GM15510 (cell line): ENCODE measurements around the gene P2RX3.

ENCODE experiments used
- POLR2A ChIP-seq: IDR thresholded peaks from 3 replicates; pipeline ENCODE4 v1.6.1; 2011; ENCODE audit warnings: borderline replicate concordance; ENCODE audit not compliant: insufficient read length; ENCODE audit errors: extremely low read depth

P2RX3 gene

DNA sequence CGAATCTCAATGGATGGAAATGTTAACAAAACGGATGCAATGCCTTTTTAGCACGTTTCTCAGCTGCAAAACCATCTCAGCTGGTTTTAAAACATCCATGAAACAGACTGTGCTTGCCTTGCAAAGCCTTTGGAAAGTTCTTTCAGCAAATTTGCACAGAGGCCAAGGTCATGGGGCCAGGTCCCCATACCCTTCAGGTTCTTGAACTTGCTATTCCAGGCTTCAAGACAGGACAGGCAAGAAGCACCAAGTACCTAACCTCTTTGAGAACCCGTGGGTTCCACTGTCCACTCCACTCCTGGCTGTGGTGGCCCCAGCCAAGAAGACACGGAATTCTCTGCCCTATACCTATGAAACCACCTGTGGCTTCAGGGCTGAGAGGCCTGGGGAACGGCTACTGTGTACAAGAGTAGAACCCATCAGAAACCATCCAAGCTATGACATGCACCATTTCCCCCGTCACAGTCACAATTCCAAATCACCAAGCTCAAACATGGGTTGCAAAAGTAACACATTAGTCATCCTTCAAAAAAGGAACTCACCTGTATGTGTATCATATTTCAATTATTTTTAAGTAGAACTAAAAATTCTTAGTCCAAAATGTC is 30.4 kb upstream of the P2RX3 start:
- no peak for TF ChIP-seq POLR2A

DNA sequence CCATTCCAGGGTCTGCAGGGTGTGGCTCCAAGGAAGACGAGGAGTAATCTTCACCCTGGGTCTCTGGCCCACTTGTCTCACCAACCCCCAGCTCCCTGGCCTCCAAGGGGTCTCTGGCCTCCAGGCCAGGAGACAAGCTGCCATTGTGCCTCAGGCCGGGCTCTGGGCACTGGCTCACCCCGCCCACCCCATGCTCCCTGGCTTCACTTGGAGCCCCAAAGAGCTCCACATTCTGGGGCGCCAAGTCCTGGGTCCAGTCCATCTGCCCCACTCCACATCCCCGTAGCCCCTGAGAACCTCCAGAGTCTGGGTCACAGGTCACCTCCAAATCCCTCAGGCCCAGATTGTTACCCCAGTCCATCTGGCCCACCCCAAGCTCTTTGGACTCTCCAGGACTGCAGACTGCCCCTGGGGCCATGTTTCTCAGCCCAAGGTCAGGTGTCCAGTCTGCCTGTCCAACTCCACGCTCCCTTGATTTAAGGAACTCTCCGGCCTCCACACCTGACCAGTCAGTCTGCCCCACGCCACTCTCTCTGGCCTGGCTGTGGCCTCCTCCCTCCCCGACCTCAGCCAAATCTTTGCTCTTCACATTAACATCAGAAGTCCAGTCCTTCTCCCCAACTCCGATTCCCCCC is 29.6 kb upstream of the P2RX3 start:
- no peak for TF ChIP-seq POLR2A

DNA sequence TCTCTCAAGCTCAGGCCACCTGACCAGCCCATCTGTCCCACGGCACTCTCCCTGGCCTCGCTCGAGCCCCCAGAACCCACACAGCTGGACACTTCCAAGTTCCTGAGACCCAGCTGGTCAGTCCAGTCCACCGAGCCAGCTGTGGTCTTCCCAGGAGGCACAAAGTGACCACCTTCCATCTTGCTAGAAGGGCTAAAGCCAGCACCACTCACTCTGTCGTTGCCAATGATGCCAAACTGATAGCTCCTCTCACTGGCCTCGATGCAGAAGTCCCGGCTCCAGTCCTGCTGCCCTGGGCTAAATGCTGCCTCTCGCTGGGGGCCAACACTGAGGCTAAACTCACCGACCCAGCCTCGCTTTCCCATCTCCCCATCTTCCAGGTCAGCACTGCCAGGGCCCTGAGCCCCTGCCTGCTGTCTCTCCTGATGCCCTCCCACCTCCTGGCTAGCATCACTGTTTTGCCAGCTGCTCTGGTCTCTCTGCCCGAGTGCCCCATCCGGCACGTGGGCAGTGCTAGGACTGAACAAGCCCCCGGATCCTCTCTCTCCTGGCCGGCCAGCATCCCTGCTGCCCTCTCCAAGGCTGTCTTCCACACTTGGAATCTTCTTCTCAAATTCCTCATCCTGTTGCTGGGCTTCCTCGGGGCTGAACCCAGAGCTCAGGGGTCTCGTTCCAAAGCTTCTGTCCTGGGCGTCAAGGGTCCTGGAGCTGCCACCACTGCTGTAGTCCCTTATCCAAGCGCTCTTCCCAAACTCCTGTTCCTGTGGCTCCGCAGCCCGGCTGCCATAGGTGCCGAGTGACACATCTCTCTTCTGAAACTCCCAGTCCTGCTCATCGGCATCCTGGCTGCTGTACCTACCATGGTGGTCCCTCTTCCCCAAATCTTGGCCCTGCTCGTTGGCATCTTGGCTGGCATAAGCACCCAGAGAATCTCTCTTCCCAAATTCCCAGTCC is 28.8 kb upstream of the P2RX3 start:
- no peak for TF ChIP-seq POLR2A

DNA sequence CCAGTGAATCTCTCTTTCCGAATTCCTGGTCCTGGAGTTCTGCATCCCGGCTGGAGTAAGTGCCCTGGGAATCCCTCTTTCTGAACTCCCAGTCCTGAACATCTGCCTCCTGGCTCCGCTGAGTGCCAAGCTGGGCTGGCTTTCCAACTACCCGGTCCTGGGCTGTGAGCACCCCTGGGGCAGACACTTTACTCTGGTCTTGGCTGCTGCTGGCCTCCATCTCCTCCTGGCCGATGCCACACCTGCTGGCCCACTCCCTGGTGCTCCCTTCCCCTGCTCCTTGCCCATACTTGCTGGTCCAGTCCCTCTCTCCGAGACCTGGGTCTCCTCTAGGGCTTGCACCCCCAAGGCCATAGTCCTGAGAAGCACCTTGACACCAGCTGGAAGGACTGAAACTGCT is 28.1 kb upstream of the P2RX3 start:
- TF ChIP-seq POLR2A: no peak

DNA sequence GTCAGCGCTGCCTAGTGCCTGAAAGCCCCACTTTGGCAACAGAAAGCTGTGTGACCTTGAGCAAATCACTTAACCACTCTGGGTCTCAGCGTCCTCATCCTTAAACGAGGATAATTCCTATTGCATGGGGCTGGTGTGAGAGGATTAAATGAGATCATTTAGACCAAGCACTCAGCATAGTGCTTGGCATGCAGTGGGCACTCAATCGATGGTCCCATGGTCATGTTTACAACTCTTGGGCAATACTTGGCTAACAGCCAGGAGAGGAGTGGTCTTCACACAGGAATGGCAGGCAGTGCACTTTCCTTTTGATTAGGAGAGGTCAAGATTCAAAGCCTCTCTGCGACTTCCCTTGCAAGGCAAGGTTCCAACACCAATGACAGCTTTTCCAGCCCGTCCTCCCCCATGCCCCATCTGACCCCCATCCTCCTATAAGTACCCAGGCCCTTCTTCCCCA is 27.5 kb upstream of the P2RX3 start:
- no peak for TF ChIP-seq POLR2A

DNA sequence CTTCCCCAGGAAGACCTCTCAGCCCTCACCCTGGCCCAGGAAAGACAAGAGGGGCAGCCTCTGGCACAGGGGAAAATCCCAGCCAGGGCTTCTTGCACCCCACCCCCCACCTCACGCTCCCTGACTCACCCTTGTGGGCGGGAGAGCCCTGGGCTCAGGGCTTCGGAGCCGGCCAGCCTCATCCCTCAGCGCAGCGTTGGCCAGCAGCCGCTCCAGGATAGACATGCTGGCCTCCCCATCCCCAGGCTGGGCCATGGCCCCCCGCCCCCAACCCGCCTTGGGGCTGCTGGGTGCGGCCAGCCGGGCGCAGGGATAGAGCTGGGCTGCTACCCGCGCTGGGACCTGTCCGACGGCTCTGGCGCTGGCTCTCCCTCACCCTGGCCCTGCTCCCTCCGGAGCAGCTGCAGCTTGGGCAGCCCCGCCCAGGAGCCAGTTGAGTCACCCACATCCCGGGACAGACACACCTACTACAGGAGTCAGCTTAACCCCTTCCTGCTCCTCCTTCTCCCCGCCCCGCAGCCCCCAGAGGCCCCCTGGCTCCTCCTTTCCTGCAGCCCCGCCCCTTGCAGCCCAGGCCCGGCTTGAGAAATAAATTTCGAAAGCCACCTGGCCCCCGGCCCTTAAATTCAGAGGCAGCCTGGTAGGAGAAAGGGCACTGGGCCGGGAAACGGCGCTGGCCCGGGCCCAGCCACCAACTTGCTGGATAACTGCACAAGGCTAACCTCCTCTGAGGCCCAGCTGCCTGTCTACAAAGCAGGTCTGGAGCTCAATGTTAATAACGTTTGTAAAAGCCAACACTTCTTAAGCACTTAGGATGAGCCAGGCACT is 26.8 kb upstream of the P2RX3 start:
- TF ChIP-seq POLR2A: no peak

DNA sequence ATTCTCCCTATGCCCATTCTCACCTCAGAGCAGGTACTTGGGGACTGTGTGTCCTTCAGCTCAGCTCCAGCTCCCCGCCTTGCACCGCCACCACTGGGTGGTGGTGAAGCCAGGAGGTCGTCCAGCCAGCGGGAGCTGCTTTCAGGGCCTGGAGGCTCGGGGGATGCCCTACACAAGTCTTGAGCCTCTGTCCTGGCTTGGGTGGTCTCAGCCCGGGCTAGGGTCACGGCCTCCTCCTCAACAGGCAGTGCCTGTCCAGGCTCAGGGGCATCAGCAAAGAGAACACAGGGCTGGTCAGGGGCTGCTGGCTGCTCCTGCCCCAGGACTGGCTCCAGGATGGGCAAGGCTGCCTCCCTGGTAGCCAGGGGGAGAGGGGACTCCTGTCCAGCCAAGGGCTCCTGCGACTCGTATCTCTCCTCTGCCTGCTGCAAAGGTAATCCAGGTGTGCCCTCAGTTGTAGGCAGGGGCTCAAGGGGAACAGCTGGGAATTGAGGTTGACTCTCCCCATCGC is 25.6 kb upstream of the P2RX3 start:
- TF ChIP-seq POLR2A: no peak

DNA sequence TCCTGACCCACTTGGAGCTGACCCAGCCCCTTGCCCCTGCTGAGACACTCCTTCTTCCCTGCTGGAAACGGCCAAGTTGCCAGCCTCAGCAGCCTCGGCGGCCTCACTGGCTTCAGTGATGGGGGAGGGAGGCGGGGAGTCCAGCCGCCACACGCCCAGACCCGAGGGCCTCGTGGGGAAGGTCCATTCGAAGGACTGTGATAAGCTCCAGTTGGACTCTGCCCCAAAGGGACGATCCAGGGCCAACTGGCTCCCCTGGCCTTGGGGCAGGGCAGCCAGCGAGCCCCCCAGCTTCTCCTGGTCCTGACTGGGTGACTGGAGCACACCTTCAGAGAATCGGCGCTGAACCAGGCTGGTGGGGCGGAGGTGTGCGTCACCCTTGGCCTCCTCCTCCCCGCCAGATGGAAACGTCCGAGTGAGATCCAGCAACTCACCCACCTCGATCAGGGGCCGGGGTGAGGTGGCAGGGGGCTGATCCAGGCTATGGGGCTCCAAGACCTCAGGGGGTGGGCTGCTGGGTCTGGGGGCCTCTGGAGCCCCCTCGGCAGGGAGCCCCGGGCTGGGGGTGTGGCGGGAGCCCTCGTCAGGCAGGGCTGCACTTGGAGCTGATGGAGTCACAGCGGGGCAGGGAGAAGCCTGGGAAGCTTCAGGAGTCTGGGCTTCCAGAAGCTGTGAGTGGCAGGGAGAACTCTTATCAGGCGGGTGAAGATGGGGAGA is 24.9 kb upstream of the P2RX3 start:
- TF ChIP-seq POLR2A: no peak

DNA sequence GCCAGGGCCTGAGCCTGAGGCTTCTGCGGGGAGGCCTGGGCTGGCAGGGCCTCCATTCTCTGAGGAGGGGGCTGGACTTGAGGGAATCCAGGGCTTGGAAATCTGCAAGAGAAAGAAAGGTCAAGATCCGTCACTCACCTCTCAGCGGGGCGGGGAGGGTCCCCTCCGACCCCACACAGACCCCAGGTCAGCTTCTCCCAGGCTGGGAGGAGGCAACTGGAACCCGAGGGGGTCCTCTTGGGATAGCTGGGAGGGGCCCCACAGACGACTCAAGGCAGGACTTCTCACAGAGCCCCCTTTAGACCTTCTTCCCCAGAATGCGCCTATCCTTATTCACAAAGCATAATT is 24.4 kb upstream of the P2RX3 start:
- no peak for TF ChIP-seq POLR2A

DNA sequence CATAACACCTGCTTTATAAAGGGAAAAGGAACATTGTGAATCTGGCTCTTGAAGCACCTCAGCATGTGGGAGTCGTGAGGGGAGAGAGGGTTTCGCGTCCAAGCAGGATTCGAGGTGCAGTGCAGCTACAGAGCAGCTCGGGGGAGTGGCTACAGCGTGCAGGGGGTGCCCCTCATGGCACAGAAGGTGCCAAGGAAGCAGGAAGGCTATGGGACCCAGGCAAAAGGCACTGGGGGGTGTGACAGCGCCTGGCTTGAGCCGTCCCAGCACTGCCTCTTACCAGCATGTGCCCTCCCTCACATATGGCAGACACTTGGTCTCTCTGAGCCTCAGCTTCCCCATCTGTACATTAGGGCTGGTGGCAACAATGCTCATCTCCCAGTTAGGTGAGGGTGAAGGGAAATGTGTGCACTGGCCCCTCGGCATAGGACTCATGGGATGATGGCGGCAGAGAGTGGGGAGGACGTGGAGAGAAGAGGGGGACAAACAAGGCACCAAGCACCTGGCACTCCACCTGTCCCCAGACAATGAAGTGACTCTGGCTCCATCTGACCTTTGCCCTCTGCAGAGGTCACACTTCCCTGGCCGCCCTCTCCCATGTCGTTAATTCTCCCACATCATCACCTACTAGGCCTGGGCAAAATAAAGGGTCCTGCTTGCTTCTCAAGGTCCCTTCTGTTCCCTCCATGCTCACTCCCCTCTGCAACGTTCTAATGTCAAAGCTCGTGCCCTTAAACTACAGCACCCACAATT is 23.8 kb upstream of the P2RX3 start:
- no peak for TF ChIP-seq POLR2A

DNA sequence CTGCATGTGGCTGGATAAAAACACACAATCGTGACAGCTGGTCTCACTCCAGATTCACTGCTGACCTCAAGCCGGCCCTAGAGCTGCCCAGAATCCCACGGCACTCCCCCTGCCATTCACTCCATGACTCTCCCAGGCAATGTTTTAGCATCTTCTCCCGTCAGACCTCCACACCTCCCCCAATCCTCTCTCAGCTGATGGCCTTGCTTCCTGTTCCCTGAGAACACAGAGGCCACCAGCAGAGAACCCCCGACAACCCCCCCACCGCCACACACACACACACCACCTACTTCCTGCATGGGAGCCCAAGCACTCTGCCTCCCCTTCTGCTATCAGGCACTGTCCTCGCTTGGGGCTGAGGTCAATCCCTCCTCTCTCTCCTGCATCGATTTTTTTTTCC is 22.7 kb upstream of the P2RX3 start:
- TF ChIP-seq POLR2A: no peak

DNA sequence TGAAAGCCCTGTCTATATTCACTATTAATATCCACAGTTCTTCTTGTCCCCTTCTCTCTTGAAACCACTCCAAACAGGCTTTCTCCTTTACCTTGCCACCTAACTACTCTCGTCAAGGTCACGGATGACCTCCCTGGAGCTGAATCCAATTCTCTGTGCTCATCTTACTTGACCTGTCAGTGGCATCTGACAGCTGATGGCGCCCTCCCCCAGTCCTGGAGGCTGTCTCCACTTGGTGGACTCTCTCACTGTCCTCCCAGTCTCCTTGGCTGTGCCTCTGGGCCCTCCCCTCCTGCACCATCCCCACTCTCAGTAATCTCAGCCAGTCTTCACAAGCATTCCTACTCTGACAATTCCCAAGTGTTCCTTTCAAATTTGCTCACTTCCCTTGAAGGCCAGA is 22.1 kb upstream of the P2RX3 start:
- TF ChIP-seq POLR2A: no peak

DNA sequence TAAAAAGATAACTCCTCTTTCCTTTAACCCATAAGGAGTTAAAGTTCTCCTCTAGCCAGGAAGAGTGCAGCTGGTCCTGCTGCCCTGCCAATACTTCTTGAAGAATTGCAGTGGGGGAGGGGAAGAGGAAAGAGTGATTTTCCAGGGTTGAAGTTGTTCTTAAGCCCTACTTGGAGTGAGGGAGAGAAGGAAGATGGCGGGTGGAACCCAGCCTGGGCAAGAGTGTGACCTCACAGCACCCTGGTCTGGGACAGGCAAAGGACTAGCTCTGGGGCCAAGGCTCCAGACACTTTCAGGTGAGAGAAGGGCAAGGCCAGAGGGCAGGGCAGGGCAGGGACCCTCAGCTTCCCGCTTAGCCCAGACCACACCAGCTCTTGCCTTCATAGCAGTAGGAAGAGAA is 20.0 kb upstream of the P2RX3 start:
- TF ChIP-seq POLR2A: no peak

DNA sequence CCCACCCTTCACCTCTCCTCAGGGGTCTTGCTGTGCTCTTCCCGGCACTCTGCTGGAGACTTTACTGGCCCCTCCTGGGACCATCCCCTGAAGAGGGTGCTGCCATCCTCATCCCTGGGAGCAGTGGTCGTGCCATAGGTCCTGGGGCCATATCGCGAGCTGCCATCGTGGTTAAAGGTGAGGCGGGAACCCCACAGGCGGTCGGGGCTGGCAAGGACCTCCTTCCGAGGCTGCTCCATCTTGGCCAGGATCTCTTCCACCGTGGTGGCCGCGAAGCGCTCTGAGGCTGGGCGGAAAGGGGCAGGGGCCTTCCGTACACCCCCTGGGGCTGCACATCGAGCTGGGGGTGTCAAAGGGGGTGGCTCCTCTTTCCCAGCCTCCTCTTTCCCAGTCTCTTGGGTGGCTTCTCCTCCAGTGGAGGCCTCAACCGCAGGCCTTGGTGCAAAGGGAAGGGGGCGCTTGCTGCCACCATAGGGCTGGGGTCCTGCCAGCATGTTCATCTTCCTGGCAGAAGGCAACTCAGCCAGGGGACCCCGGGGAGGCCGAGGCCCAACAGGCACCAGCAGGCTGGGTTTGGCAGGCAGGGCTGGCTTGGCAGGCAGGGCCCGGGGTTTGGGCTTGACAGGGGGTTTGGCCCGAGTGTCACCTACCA is 18.0 kb upstream of the P2RX3 start:
- TF ChIP-seq POLR2A: no peak
